Activated CD4-positive, alpha-beta T cell treated with anti-CD3 and anti-CD28 coated beads, Interleukin-2, amount 50 U/mL, for 1 hour (primary cell): ENCODE data around the gene OTX1.
"Not testable (repeated sequence)": the region's sequence is repeated elsewhere in the genome, so short reads cannot be mapped to it uniquely, and the experiment has no call there.

Experiments used
- DNase-seq: peaks from one replicate; pipeline ENCODE4 v3.0.0-alpha.2; 2020

The OTX1 gene

GRCh38 chr2:63059793-63060471 lies 9.3 kb downstream of the OTX1 start:
- DNase-seq = no peak

GRCh38 chr2:63060472-63060991 lies 9.9 kb downstream of the OTX1 start:
- no peak for DNase-seq

- DNase-seq = no peak
Observed at GRCh38 chr2:63064197-63064596, 13.6 kb downstream of the OTX1 start.

- no peak for DNase-seq
Observed at GRCh38 chr2:63064661-63065060, 14.0 kb downstream of the OTX1 start.

GRCh38 chr2:63066265-63066664 lies 15.6 kb downstream of the OTX1 start:
- DNase-seq = no peak

- DNase-seq = no peak
Observed at GRCh38 chr2:63066838-63067237, 16.2 kb downstream of the OTX1 start.

- DNase-seq = no peak
Observed at GRCh38 chr2:63071664-63072063, 21.0 kb downstream of the OTX1 start.

- no peak for DNase-seq
Observed at GRCh38 chr2:63073994-63074393, 23.4 kb downstream of the OTX1 start.

GRCh38 chr2:63074399-63074798 lies 23.8 kb downstream of the OTX1 start:
- DNase-seq = not testable (repeated sequence)

- DNase-seq = no peak
Observed at GRCh38 chr2:63078852-63079606, 28.4 kb downstream of the OTX1 start.

- DNase-seq = no peak
Observed at GRCh38 chr2:63081404-63081803, 30.8 kb downstream of the OTX1 start.

- no peak for DNase-seq
Observed at GRCh38 chr2:63086687-63087086, 36.1 kb downstream of the OTX1 start.

- no peak for DNase-seq
Observed at GRCh38 chr2:63092401-63092800, 41.8 kb downstream of the OTX1 start.

- no peak for DNase-seq
Observed at GRCh38 chr2:63092857-63093256, 42.2 kb downstream of the OTX1 start.

GRCh38 chr2:63093502-63093901 lies 42.9 kb downstream of the OTX1 start:
- no peak for DNase-seq

GRCh38 chr2:63096491-63096890 lies 45.9 kb downstream of the OTX1 start:
- DNase-seq = no peak

GRCh38 chr2:63099032-63099431 lies 48.4 kb downstream of the OTX1 start:
- no peak for DNase-seq

GRCh38 chr2:63101954-63102353 lies 51.3 kb downstream of the OTX1 start:
- no peak for DNase-seq

GRCh38 chr2:63104482-63104881 lies 53.9 kb downstream of the OTX1 start:
- DNase-seq = no peak
